HEK293 (cell line): ENCODE measurements around the gene IGSF9.

Experiments
- CTCF ChIA-PET: fragments of 350-600 bp; formaldehyde crosslinking; extraction: SDS; loops from one replicate; lab custom pipeline; 2021; ENCODE audit warnings: antibody characterized with exemption; lab: Yijun Ruan, JAX
- POLR2A ChIA-PET: fragments of 300-600 bp; formaldehyde crosslinking; extraction: SDS; loops from one replicate; lab custom pipeline; 2020; ENCODE audit warnings: antibody characterized with exemption, inconsistent platforms; lab: Yijun Ruan, JAX
- H3K27ac ChIP-seq: fragments of 200-500 bp; sonication (Bioruptor generic); 2 replicates; pipeline ENCODE4 v1.5.1; 2014; ENCODE audit warnings: low read depth, low read length, control low read depth, inconsistent platforms; ENCODE audit errors: extremely low read depth
- H3K36me3 ChIP-seq, 2 experiments: fragments of 200-500 bp in 1 of 2; sonication (Bioruptor generic) in 1 of 2; 1 replicate in 1 of 2; 2 replicates in 1 of 2; pipeline ENCODE4 v1.5.1; 2014 to 2017; ENCODE audit warnings: inconsistent platforms in 2 of 2, low read length in 2 of 2; ENCODE audit not compliant: control insufficient read depth in 2 of 2, insufficient read depth in 1 of 2
- H3K4me1 ChIP-seq: fragments of 200-500 bp; sonication (Bioruptor generic); 2 replicates; pipeline ENCODE4 v1.5.1; 2014; ENCODE audit warnings: mild to moderate bottlenecking, low read length, inconsistent platforms; ENCODE audit not compliant: control insufficient read depth, insufficient read depth
- H3K4me3 ChIP-seq: 2 replicates; pipeline ENCODE4 v1.5.1; 2011; ENCODE audit warnings: low read depth, mild to moderate bottlenecking, control low read depth, low read length, moderate library complexity
- H3K9me3 ChIP-seq: fragments of 200-500 bp; sonication (Bioruptor generic); 2 replicates; pipeline ENCODE4 v1.5.1; 2014; ENCODE audit warnings: low read depth, low read length, inconsistent platforms; ENCODE audit not compliant: control insufficient read depth, insufficient read depth
- GLI4 ChIP-seq: fragments of 450-650 bp; formaldehyde crosslinking; IDR thresholded peaks from 2 replicates; pipeline ENCODE4 v1.5.1; 2016; ENCODE audit warnings: missing biosample characterization, missing genetic modification characterization
- MZF1 ChIP-seq: fragments of 450-650 bp; formaldehyde crosslinking; IDR thresholded peaks from 2 replicates; pipeline ENCODE4 v1.5.1; 2017; ENCODE audit warnings: missing biosample characterization, missing genetic modification characterization, borderline replicate concordance
- OSR2 ChIP-seq: fragments of 450-650 bp; formaldehyde crosslinking; IDR thresholded peaks from 2 replicates; pipeline ENCODE4 v1.5.1; 2016; ENCODE audit warnings: missing biosample characterization, missing genetic modification characterization
- SP3 ChIP-seq: fragments of 450-650 bp; formaldehyde crosslinking; IDR thresholded peaks from 2 replicates; pipeline ENCODE4 v1.5.1; 2016; ENCODE audit warnings: missing biosample characterization, missing genetic modification characterization
- ZBTB48 ChIP-seq: fragments of 450-650 bp; formaldehyde crosslinking; IDR thresholded peaks from 2 replicates; pipeline ENCODE4 v1.5.1; 2016; ENCODE audit warnings: missing biosample characterization, missing genetic modification characterization
- ZFP3 ChIP-seq: fragments of 450-650 bp; formaldehyde crosslinking; IDR thresholded peaks from 2 replicates; pipeline ENCODE4 v1.5.1; 2016; ENCODE audit warnings: low read depth, missing biosample characterization, missing genetic modification characterization
- ZNF140 ChIP-seq: fragments of 450-650 bp; formaldehyde crosslinking; IDR thresholded peaks from 2 replicates; pipeline ENCODE4 v1.5.1; 2016; ENCODE audit warnings: missing biosample characterization, missing genetic modification characterization
- ZNF23 ChIP-seq: fragments of 450-650 bp; formaldehyde crosslinking; IDR thresholded peaks from 2 replicates; pipeline ENCODE4 v1.5.1; 2016; ENCODE audit warnings: missing biosample characterization, missing genetic modification characterization, borderline replicate concordance
- ZNF266 ChIP-seq: fragments of 450-650 bp; formaldehyde crosslinking; IDR thresholded peaks from 2 replicates; pipeline ENCODE4 v1.5.1; 2016; ENCODE audit warnings: missing biosample characterization, missing genetic modification characterization, low read depth
- ZNF571 ChIP-seq: fragments of 450-650 bp; formaldehyde crosslinking; IDR thresholded peaks from 2 replicates; pipeline ENCODE4 v1.5.0; 2017; ENCODE audit warnings: missing biosample characterization, missing genetic modification characterization
- ZNF610 ChIP-seq: fragments of 450-650 bp; formaldehyde crosslinking; IDR thresholded peaks from 2 replicates; pipeline ENCODE4 v1.5.1; 2016; ENCODE audit warnings: missing biosample characterization, missing genetic modification characterization, borderline replicate concordance
- ZNF76 ChIP-seq: fragments of 450-650 bp; formaldehyde crosslinking; IDR thresholded peaks from 2 replicates; pipeline ENCODE4; 2016; ENCODE audit warnings: low read depth, missing biosample characterization, missing genetic modification characterization, borderline replicate concordance
- ZNF792 ChIP-seq: fragments of 450-650 bp; formaldehyde crosslinking; IDR thresholded peaks from 2 replicates; pipeline ENCODE4 v1.5.1; 2016; ENCODE audit warnings: missing biosample characterization, missing genetic modification characterization
- TF ChIP-seq, protein P1 (sequence below): fragments of 450-650 bp; formaldehyde crosslinking; IDR thresholded peaks from 2 replicates; pipeline ENCODE4 v1.5.1; 2016; ENCODE audit warnings: missing biosample characterization, missing genetic modification characterization
- TF ChIP-seq, protein P2 (sequence below): fragments of 450-650 bp; formaldehyde crosslinking; IDR thresholded peaks from 2 replicates; pipeline ENCODE4 v1.5.1; 2016; ENCODE audit warnings: missing biosample characterization, missing genetic modification characterization
- TF ChIP-seq, protein P3 (sequence below): fragments of 450-650 bp; formaldehyde crosslinking; IDR thresholded peaks from 2 replicates; pipeline ENCODE4 v1.5.1; 2016; ENCODE audit warnings: missing biosample characterization, missing genetic modification characterization
- TF ChIP-seq, protein P4 (sequence below): fragments of 450-650 bp; formaldehyde crosslinking; IDR thresholded peaks from 2 replicates; pipeline ENCODE4 v1.5.1; 2016; ENCODE audit warnings: missing biosample characterization, missing genetic modification characterization
- TF ChIP-seq, protein P5 (sequence below): fragments of 450-650 bp; formaldehyde crosslinking; IDR thresholded peaks from 2 replicates; pipeline ENCODE4 v1.5.1; 2017; ENCODE audit warnings: missing biosample characterization, missing genetic modification characterization
- TF ChIP-seq, protein P6 (sequence below): IDR thresholded peaks from 2 replicates; pipeline ENCODE4 v1.6.1; 2011; ENCODE audit warnings: mild to moderate bottlenecking, low read depth, low read length, borderline replicate concordance

Gene IGSF9

DNA sequence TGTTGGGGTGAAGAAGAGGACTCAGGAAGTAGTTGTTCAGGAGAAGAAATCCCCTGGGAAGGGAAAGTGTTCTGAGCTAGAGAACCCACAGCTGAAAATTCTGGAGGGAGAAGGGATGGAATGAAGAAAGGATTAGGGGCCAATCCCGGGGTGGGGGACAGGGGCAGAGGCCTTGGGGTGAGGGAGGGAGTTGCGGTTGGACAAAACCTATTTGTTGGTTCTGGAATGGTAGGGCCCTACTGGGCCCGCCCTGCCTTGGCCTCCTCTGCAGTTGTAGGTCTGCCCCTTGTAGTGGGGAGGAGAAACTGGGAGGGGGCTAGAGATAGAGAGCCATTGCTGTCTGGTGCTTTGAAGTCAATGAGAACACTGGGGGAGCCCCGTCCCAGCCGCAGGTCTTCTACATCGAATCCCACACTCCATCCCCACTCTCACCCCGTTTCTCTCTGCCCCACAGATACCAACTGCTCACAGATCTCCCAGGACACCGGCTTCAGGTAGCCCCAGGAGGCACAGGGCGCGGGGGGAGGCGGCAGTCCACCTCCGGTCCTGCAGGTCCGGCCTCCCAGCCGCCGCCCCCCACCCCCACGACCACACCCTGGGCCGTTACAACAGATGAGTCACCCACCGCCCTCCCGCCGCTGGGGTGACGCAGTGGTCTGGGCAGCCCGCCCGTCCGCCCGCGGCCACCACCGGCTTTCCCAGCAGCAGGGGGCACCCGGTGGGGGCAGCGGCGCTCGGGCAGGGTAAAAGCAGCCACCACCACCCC lies 21.2 kb downstream of the IGSF9 start:
- Histone ChIP-seq H3K27ac (peak overlapping the region; percentile 95), H3K9me3 (no peaks in the 10 kb centered on the region), H3K36me3 (peaks cover 0 to 36% of the 10 kb centered on the region in 2 experiments; a peak in 1 of 3 replicates), H3K4me3 (peak overlapping the region; percentile 64), H3K4me1 (peaks cover 13% of the 10 kb centered on the region)
- POLR2A ChIA-PET, result interaction anchor here (0.5 to 4.2 kb wide), 17 partner anchors 12 to 464 kb away, joined by 3 to 41 read pairs (median 4); partner anchors contain the start of genes IGSF9 and PIGM
- CTCF ChIA-PET, result interaction anchor here (0.6 to 19.3 kb wide), 7 partner anchors 9 to 161 kb away, joined by 3 to 353 read pairs (median 4); no protein-coding TSS in a partner anchor
- TF ChIP-seq ZNF140 (tag by site-specific recombination), result no peak
- no peak for TF ChIP-seq ZBTB48 (tag by site-specific recombination)
- peak; percentile 75 for TF ChIP-seq ZNF76
- no peak for TF ChIP-seq GLI4 (tag by site-specific recombination)
- no peak for TF ChIP-seq ZNF610 (tag by site-specific recombination)
- TF ChIP-seq, protein P1, sequence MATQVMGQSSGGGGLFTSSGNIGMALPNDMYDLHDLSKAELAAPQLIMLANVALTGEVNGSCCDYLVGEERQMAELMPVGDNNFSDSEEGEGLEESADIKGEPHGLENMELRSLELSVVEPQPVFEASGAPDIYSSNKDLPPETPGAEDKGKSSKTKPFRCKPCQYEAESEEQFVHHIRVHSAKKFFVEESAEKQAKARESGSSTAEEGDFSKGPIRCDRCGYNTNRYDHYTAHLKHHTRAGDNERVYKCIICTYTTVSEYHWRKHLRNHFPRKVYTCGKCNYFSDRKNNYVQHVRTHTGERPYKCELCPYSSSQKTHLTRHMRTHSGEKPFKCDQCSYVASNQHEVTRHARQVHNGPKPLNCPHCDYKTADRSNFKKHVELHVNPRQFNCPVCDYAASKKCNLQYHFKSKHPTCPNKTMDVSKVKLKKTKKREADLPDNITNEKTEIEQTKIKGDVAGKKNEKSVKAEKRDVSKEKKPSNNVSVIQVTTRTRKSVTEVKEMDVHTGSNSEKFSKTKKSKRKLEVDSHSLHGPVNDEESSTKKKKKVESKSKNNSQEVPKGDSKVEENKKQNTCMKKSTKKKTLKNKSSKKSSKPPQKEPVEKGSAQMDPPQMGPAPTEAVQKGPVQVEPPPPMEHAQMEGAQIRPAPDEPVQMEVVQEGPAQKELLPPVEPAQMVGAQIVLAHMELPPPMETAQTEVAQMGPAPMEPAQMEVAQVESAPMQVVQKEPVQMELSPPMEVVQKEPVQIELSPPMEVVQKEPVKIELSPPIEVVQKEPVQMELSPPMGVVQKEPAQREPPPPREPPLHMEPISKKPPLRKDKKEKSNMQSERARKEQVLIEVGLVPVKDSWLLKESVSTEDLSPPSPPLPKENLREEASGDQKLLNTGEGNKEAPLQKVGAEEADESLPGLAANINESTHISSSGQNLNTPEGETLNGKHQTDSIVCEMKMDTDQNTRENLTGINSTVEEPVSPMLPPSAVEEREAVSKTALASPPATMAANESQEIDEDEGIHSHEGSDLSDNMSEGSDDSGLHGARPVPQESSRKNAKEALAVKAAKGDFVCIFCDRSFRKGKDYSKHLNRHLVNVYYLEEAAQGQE (tag by site-specific recombination), result peak; percentile 11; the same call in 1 of the 2 replicates
- TF ChIP-seq, protein P2, sequence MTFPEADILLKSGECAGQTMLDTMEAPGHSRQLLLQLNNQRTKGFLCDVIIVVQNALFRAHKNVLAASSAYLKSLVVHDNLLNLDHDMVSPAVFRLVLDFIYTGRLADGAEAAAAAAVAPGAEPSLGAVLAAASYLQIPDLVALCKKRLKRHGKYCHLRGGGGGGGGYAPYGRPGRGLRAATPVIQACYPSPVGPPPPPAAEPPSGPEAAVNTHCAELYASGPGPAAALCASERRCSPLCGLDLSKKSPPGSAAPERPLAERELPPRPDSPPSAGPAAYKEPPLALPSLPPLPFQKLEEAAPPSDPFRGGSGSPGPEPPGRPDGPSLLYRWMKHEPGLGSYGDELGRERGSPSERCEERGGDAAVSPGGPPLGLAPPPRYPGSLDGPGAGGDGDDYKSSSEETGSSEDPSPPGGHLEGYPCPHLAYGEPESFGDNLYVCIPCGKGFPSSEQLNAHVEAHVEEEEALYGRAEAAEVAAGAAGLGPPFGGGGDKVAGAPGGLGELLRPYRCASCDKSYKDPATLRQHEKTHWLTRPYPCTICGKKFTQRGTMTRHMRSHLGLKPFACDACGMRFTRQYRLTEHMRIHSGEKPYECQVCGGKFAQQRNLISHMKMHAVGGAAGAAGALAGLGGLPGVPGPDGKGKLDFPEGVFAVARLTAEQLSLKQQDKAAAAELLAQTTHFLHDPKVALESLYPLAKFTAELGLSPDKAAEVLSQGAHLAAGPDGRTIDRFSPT (tag by site-specific recombination), result peak; percentile 100
- TF ChIP-seq, protein P3, sequence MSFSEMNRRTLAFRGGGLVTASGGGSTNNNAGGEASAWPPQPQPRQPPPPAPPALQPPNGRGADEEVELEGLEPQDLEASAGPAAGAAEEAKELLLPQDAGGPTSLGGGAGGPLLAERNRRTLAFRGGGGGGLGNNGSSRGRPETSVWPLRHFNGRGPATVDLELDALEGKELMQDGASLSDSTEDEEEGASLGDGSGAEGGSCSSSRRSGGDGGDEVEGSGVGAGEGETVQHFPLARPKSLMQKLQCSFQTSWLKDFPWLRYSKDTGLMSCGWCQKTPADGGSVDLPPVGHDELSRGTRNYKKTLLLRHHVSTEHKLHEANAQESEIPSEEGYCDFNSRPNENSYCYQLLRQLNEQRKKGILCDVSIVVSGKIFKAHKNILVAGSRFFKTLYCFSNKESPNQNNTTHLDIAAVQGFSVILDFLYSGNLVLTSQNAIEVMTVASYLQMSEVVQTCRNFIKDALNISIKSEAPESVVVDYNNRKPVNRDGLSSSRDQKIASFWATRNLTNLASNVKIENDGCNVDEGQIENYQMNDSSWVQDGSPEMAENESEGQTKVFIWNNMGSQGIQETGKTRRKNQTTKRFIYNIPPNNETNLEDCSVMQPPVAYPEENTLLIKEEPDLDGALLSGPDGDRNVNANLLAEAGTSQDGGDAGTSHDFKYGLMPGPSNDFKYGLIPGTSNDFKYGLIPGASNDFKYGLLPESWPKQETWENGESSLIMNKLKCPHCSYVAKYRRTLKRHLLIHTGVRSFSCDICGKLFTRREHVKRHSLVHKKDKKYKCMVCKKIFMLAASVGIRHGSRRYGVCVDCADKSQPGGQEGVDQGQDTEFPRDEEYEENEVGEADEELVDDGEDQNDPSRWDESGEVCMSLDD, result peak; percentile 92
- peak; percentile 70 for TF ChIP-seq OSR2
- no peak for TF ChIP-seq ZFP3 (tag by site-specific recombination)
- TF ChIP-seq ZNF571 (tag by site-specific recombination), result no peak
- TF ChIP-seq, protein P4, sequence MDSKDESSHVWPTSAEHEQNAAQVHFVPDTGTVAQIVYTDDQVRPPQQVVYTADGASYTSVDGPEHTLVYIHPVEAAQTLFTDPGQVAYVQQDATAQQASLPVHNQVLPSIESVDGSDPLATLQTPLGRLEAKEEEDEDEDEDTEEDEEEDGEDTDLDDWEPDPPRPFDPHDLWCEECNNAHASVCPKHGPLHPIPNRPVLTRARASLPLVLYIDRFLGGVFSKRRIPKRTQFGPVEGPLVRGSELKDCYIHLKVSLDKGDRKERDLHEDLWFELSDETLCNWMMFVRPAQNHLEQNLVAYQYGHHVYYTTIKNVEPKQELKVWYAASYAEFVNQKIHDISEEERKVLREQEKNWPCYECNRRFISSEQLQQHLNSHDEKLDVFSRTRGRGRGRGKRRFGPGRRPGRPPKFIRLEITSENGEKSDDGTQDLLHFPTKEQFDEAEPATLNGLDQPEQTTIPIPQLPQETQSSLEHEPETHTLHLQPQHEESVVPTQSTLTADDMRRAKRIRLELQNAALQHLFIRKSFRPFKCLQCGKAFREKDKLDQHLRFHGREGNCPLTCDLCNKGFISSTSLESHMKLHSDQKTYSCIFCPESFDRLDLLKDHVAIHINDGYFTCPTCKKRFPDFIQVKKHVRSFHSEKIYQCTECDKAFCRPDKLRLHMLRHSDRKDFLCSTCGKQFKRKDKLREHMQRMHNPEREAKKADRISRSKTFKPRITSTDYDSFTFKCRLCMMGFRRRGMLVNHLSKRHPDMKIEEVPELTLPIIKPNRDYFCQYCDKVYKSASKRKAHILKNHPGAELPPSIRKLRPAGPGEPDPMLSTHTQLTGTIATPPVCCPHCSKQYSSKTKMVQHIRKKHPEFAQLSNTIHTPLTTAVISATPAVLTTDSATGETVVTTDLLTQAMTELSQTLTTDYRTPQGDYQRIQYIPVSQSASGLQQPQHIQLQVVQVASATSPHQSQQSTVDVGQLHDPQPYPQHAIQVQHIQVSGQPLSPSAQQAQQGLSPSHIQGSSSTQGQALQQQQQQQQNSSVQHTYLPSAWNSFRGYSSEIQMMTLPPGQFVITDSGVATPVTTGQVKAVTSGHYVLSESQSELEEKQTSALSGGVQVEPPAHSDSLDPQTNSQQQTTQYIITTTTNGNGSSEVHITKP, result peak; percentile 100
- TF ChIP-seq ZNF23 (tag by site-specific recombination), result no peak
- peak; percentile 95 for TF ChIP-seq SP3 (tag by site-specific recombination)
- TF ChIP-seq, protein P5, sequence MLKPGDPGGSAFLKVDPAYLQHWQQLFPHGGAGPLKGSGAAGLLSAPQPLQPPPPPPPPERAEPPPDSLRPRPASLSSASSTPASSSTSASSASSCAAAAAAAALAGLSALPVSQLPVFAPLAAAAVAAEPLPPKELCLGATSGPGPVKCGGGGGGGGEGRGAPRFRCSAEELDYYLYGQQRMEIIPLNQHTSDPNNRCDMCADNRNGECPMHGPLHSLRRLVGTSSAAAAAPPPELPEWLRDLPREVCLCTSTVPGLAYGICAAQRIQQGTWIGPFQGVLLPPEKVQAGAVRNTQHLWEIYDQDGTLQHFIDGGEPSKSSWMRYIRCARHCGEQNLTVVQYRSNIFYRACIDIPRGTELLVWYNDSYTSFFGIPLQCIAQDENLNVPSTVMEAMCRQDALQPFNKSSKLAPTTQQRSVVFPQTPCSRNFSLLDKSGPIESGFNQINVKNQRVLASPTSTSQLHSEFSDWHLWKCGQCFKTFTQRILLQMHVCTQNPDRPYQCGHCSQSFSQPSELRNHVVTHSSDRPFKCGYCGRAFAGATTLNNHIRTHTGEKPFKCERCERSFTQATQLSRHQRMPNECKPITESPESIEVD (tag by site-specific recombination), result peak; percentile 33; the same call in 1 of the 2 replicates
- TF ChIP-seq ZNF792 (tag by site-specific recombination), result 0 out of 2 replicates have a peak, but pooled peaks have one; percentile 21
- TF ChIP-seq, protein P6, sequence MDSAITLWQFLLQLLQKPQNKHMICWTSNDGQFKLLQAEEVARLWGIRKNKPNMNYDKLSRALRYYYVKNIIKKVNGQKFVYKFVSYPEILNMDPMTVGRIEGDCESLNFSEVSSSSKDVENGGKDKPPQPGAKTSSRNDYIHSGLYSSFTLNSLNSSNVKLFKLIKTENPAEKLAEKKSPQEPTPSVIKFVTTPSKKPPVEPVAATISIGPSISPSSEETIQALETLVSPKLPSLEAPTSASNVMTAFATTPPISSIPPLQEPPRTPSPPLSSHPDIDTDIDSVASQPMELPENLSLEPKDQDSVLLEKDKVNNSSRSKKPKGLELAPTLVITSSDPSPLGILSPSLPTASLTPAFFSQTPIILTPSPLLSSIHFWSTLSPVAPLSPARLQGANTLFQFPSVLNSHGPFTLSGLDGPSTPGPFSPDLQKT, result no peak
- TF ChIP-seq ZNF266, result no peak
- no peak for TF ChIP-seq MZF1
